HCT116 (cell line): Measurements from ENCODE around the gene FGF1.

Experiments
- CTCF ChIP-seq, 3 experiments: fragments of 200-600 bp in 1 of 3; sonication (generic) in 1 of 3; IDR thresholded peaks in 2 of 3; conservative IDR thresholded peaks in 1 of 3; 2 replicates each; pipeline ENCODE4 v1.5.1; 2012 to 2017; ENCODE audit warnings: low read depth in 2 of 3, low read length in 2 of 3, antibody characterized with exemption in 1 of 3, borderline replicate concordance in 1 of 3, control low read depth in 1 of 3, mild to moderate bottlenecking in 1 of 3, mixed read lengths in 1 of 3, mixed run types in 1 of 3, moderate library complexity in 1 of 3; ENCODE audit not compliant: insufficient read depth in 1 of 3
- ELF1 ChIP-seq: IDR thresholded peaks from 2 replicates; pipeline ENCODE4 v1.6.1; 2012; ENCODE audit warnings: low read depth, borderline replicate concordance
- EZH2 ChIP-seq: fragments of 200-600 bp; sonication (generic); IDR thresholded peaks from 2 replicates; pipeline ENCODE4 v1.6.1; 2017; ENCODE audit warnings: antibody characterized with exemption, mixed run types
- MAX ChIP-seq: IDR thresholded peaks from 2 replicates; pipeline ENCODE4 v1.6.1; 2012
- POLR2A ChIP-seq: IDR thresholded peaks from 2 replicates; pipeline ENCODE4 v1.7.0; 2011; ENCODE audit warnings: borderline replicate concordance; ENCODE audit not compliant: insufficient read depth, insufficient read length; ENCODE audit errors: extremely low read depth
- POLR2AphosphoS5 ChIP-seq: IDR thresholded peaks from 2 replicates; pipeline ENCODE4 v1.6.1; 2011; ENCODE audit warnings: mild to moderate bottlenecking, low read depth, low read length, moderate library complexity
- RAD21 ChIP-seq: IDR thresholded peaks from 2 replicates; pipeline ENCODE4 v1.6.1; 2012; ENCODE audit warnings: low read depth, mild to moderate bottlenecking
- SP1 ChIP-seq: IDR thresholded peaks from 2 replicates; pipeline ENCODE4 v1.6.1; 2012; ENCODE audit warnings: low read depth
- YY1 ChIP-seq: IDR thresholded peaks from 2 replicates; pipeline ENCODE4 v1.6.1; 2011; ENCODE audit warnings: low read length, low read depth, moderate library complexity, mild to moderate bottlenecking; ENCODE audit not compliant: insufficient replicate concordance; ENCODE audit errors: extremely low read depth

GRCh38 chr5:142670804-142671203, 15.1 kb downstream of the FGF1 start:
- no peak for TF ChIP-seq RAD21
- no peak for TF ChIP-seq ELF1
- TF ChIP-seq CTCF (IDR thresholded peaks at IDR 0.05 in 2 of 3, conservative IDR thresholded peaks at IDR 0.05 in 1 of 3; ENCODE audit: borderline replicate concordance in 1 of 3, insufficient read depth in 1 of 3, low read depth in 2 of 3, low read length in 2 of 3), result no peak
- TF ChIP-seq EZH2, result no peak
- TF ChIP-seq YY1, result no peak
- TF ChIP-seq POLR2AphosphoS5, result no peak
- no peak for TF ChIP-seq SP1
- no peak for TF ChIP-seq MAX
- no peak for TF ChIP-seq POLR2A
